Nephron (organoid): ENCODE data around the gene PTPRN2.
"Not testable (repeated sequence)": the region's sequence is repeated elsewhere in the genome, so short reads cannot be mapped to it uniquely, and the experiment has no call there.

ENCODE experiments used
- H3K27ac Mint-ChIP-seq, 3 experiments: 2 replicates each; pipeline ENCODE4 v1.8.0; 2020; ENCODE audit warnings: mixed read lengths in 3 of 3, mild to moderate bottlenecking in 2 of 3, moderate library complexity in 1 of 3
- H3K27me3 Mint-ChIP-seq: 2 replicates; pipeline ENCODE4 v1.8.0; 2021; ENCODE audit warnings: low read depth, mild to moderate bottlenecking, moderate library complexity, mixed read lengths
- H3K36me3 Mint-ChIP-seq: 2 replicates; pipeline ENCODE4 v1.8.0; 2020; ENCODE audit warnings: low read depth, mixed read lengths
- H3K4me1 Mint-ChIP-seq: 2 replicates; pipeline ENCODE4 v1.8.0; 2020; ENCODE audit warnings: mixed read lengths
- H3K4me3 Mint-ChIP-seq, 3 experiments: 2 replicates each; pipeline ENCODE4 v1.8.0; 2020; ENCODE audit warnings: mild to moderate bottlenecking in 3 of 3, mixed read lengths in 3 of 3, moderate library complexity in 2 of 3
- H3K9me3 Mint-ChIP-seq: 2 replicates; pipeline ENCODE4 v1.8.0; 2020; ENCODE audit warnings: mixed read lengths
- CTCF ChIP-seq, 3 experiments: fragments of 200-600 bp; sonication (generic); IDR thresholded peaks; one replicate each; pipeline ENCODE4 v1.5.0; 2021; ENCODE audit warnings: antibody characterized with exemption in 3 of 3; ENCODE audit not compliant: unreplicated experiment in 3 of 3

PTPRN2 gene

DNA sequence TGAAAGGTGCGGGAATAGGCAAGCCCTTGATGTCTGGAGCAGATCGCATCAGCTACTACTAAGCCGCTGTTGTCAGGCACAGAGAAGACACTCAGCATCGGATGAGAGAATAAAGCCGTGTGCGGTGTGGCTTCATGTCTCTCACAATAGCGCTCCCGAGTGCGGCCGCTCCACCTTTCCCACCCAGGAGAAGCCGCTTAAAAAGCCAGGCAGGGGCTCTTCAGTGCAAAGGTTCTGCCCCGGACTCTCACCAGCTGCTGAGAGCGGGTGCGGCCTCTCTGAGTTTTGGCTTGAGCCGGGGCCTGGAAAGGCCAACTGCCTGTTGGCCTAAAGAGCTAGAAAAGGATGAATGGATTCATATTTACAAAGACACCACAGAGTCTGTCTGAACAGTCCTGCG is 650.2 kb downstream of the PTPRN2 start:
- Mint-ChIP-seq H3K9me3 (peaks cover 12% of the 10 kb centered on the region), H3K4me3 (no peak overlapping the region), H3K27me3 (peaks cover 9% of the 10 kb centered on the region), H3K36me3 (no peaks in the 10 kb centered on the region), H3K4me1 (no peaks in the 10 kb centered on the region), H3K27ac (no peak overlapping the region)
- no peak for TF ChIP-seq CTCF (IDR thresholded peaks at IDR 0.05; ENCODE audit: unreplicated experiment in 3 of 3)

- Mint-ChIP-seq H3K27me3 (peaks cover 11% of the 10 kb centered on the region), H3K4me1 (no peaks in the 10 kb centered on the region), H3K4me3 (no peak overlapping the region), H3K27ac (no peak overlapping the region), H3K9me3 (peaks cover 15% of the 10 kb centered on the region), H3K36me3 (no peaks in the 10 kb centered on the region)
- no peak for TF ChIP-seq CTCF (IDR thresholded peaks at IDR 0.05; ENCODE audit: unreplicated experiment in 3 of 3)
Observed at GRCh38 chr7:157936976-157937375, 650.6 kb downstream of the PTPRN2 start.

- H3K27me3 Mint-ChIP-seq: peaks cover 14% of the 10 kb centered on the region
- not testable (repeated sequence) for H3K4me1 Mint-ChIP-seq, H3K36me3 Mint-ChIP-seq, H3K27ac Mint-ChIP-seq, H3K4me3 Mint-ChIP-seq
- peaks cover 15% of the 10 kb centered on the region for H3K9me3 Mint-ChIP-seq
Observed at GRCh38 chr7:157935721-157936120, 651.9 kb downstream of the PTPRN2 start.

- H3K9me3 Mint-ChIP-seq: peaks cover 15% of the 10 kb centered on the region
- H3K27ac Mint-ChIP-seq, H3K4me1 Mint-ChIP-seq, H3K36me3 Mint-ChIP-seq, H3K4me3 Mint-ChIP-seq: not testable (repeated sequence)
- H3K27me3 Mint-ChIP-seq: peaks cover 14% of the 10 kb centered on the region
Observed at GRCh38 chr7:157933219-157934155, 654.1 kb downstream of the PTPRN2 start.

GRCh38 chr7:157932498-157933218 is 655.0 kb downstream of the PTPRN2 start:
- no peak overlapping the region for H3K4me3 Mint-ChIP-seq
- H3K9me3 Mint-ChIP-seq: peaks cover 15% of the 10 kb centered on the region
- H3K27ac Mint-ChIP-seq: no peak overlapping the region
- no peaks in the 10 kb centered on the region for H3K4me1 Mint-ChIP-seq
- peaks cover 14% of the 10 kb centered on the region for H3K27me3 Mint-ChIP-seq
- no peak for TF ChIP-seq CTCF (IDR thresholded peaks at IDR 0.05; ENCODE audit: unreplicated experiment in 3 of 3)
- no peaks in the 10 kb centered on the region for H3K36me3 Mint-ChIP-seq

- no peak for TF ChIP-seq CTCF (IDR thresholded peaks at IDR 0.05; ENCODE audit: unreplicated experiment in 3 of 3)
- Mint-ChIP-seq H3K4me1 (no peaks in the 10 kb centered on the region), H3K27me3 (peaks cover 14% of the 10 kb centered on the region), H3K9me3 (peaks cover 15% of the 10 kb centered on the region), H3K36me3 (no peaks in the 10 kb centered on the region), H3K4me3 (no peak overlapping the region), H3K27ac (no peak overlapping the region)
Observed at GRCh38 chr7:157930926-157931466, 656.6 kb downstream of the PTPRN2 start.
